HFFc6 (cell line): ENCODE data around the gene TMEM205. TPM values are rescaled to one million over a fixed set of nuclear protein-coding genes. Genes with fewer than 3 reads are reported as not detected.

Source experiments
- DNase-seq: peaks from one replicate; pipeline ENCODE4 v3.0.0-alpha.2; 2018
- H3K27ac Mint-ChIP-seq: 2 replicates; pipeline ENCODE4 v1.8.0; 2020; ENCODE audit warnings: mild to moderate bottlenecking, mixed read lengths
- H3K27me3 Mint-ChIP-seq: 2 replicates; pipeline ENCODE4 v1.8.0; 2021; ENCODE audit warnings: mild to moderate bottlenecking, moderate library complexity, mixed read lengths; ENCODE audit not compliant: insufficient read depth
- H3K36me3 Mint-ChIP-seq: 2 replicates; pipeline ENCODE4 v1.8.0; 2021; ENCODE audit warnings: low read depth, mixed read lengths
- H3K4me1 Mint-ChIP-seq: 2 replicates; pipeline ENCODE4 v1.8.0; 2020; ENCODE audit warnings: low read depth, mixed read lengths
- H3K4me3 Mint-ChIP-seq: 2 replicates; pipeline ENCODE4 v1.8.0; 2020; ENCODE audit warnings: mild to moderate bottlenecking, moderate library complexity, mixed read lengths
- H3K9me3 Mint-ChIP-seq: 2 replicates; pipeline ENCODE4 v1.8.0; 2020; ENCODE audit warnings: mild to moderate bottlenecking, mixed read lengths
- total RNA-seq, 6 experiments: library from RNA; stranded (reverse); fragmentation: NEBNext Ultra II Directional; extraction: Animal tissue kit (Norgen Biotek cat#: 25700); gene quantifications; 2 replicates in 1 of 6; 3 replicates in 5 of 6; pipeline ENCODE4 v1.2.3, GENCODE V29; 2021
- TF ChIP-seq, protein P1 (sequence below): fragments of 200-600 bp; sonication (generic); IDR thresholded peaks from 2 replicates; pipeline ENCODE4 v1.5.0; 2021; ENCODE audit warnings: antibody characterized with exemption, mild to moderate bottlenecking

Gene TMEM205
- total RNA-seq, 6 experiments from 2014 or later = 36.9 to 51.8 (median 46.5) TPM

DNA sequence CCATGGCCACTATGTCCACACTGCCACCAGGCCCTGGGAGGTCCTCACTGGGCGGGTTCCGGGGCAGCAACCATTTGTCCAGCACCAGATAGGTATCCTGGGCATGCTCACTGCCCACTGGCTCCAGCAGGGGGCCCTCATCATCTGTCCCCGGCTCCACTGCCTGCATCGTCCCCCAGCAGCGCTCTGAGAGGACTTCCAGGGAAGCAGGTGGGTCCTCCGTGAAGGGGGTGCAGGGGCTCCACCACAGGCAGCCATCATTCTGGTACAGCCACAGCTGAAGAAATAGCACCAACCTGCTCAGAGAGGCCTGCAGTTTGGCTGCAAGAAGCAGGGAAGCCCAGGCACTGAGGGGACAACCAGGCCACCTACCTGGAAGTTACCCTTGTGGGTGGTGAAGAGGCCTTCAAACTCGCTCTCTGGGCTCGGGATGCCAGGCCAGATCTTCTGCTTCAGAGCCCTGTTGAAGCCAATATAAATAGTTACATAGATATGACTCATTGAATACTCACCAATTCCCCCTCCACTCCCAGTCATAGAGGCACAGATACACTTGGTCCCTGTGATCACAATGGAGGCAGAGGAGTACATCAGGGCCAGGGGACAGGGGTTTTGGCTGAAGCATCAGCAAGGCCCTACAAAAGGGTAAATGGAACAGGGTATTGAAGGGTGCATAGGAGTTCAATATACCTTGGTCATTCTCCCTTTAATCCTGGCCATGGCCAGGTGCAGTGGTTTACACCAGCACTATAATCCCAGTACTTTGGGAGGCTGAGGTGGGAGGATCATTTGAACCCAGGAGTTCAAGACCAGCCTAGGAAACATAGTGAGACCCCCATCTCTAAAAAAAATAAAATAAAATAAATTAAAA, 32.5 kb upstream of the TMEM205 start:
- Mint-ChIP-seq H3K4me1 (peaks cover 49% of the 10 kb centered on the region), H3K9me3 (no peaks in the 10 kb centered on the region), H3K27ac (peak overlapping the region; percentile 94), H3K27me3 (no peaks in the 10 kb centered on the region; the same call in 1 of the 2 replicates), H3K4me3 (peak overlapping the region; percentile 64), H3K36me3 (no peaks in the 10 kb centered on the region; the same call in 1 of the 2 replicates)
- DNase-seq = peak; percentile 81
- TF ChIP-seq, protein P1, sequence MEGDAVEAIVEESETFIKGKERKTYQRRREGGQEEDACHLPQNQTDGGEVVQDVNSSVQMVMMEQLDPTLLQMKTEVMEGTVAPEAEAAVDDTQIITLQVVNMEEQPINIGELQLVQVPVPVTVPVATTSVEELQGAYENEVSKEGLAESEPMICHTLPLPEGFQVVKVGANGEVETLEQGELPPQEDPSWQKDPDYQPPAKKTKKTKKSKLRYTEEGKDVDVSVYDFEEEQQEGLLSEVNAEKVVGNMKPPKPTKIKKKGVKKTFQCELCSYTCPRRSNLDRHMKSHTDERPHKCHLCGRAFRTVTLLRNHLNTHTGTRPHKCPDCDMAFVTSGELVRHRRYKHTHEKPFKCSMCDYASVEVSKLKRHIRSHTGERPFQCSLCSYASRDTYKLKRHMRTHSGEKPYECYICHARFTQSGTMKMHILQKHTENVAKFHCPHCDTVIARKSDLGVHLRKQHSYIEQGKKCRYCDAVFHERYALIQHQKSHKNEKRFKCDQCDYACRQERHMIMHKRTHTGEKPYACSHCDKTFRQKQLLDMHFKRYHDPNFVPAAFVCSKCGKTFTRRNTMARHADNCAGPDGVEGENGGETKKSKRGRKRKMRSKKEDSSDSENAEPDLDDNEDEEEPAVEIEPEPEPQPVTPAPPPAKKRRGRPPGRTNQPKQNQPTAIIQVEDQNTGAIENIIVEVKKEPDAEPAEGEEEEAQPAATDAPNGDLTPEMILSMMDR = peak; percentile 75

DNA sequence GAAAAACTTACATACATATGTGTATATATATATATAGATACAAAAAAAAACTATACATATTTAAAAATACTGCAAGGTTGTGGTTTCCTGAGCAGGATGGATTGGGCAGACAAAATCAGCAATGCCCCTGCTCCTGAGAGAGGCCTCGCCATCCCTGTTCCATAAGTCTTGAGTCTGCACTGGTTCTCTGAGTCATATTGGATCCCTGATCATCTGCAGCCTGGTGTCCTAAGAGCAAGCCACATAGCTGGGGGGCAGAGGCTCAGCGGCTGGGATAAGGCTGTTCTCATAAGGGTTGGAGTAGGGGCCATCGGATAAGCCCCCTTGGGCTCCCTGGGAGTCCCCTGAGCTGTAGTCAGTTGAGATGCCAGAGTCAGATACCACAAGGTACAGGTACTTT, 31.7 kb upstream of the TMEM205 start:
- H3K4me1 Mint-ChIP-seq = peaks cover 49% of the 10 kb centered on the region
- TF ChIP-seq, protein P1 = no peak
- H3K36me3 Mint-ChIP-seq = no peaks in the 10 kb centered on the region; the same call in 1 of the 2 replicates
- H3K9me3 Mint-ChIP-seq = no peaks in the 10 kb centered on the region
- no peaks in the 10 kb centered on the region; the same call in 1 of the 2 replicates for H3K27me3 Mint-ChIP-seq
- peak overlapping the region; percentile 94 for H3K27ac Mint-ChIP-seq
- H3K4me3 Mint-ChIP-seq = peak overlapping the region; percentile 64
- DNase-seq = peak; percentile 53

DNA sequence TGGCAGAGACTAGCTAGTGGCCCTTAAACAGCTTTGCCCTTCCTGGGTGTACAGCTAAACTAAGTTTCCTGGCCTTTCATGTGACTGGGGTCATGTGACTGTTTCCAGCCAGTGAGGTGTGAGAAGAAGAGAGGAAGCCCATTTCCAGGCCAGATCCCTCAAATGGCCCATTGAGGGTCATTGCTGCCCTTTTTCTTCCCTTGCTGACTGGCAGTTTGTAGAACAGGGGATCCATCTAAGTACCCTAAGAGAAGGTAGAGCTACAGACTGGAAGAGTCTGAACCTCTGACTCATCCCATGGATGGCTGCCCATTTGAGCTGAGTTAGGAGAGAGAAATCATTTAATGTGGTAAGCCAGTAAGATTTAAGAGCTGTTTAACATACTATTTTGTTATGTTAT, 31.2 kb upstream of the TMEM205 start:
- peak overlapping the region; percentile 94 for H3K27ac Mint-ChIP-seq
- TF ChIP-seq, protein P1 = no peak
- peak overlapping the region; percentile 70 for H3K4me3 Mint-ChIP-seq
- H3K36me3 Mint-ChIP-seq = no peaks in the 10 kb centered on the region; the same call in 1 of the 2 replicates
- no peaks in the 10 kb centered on the region; the same call in 1 of the 2 replicates for H3K27me3 Mint-ChIP-seq
- peak; percentile 85 for DNase-seq
- H3K9me3 Mint-ChIP-seq = no peaks in the 10 kb centered on the region
- H3K4me1 Mint-ChIP-seq = peaks cover 49% of the 10 kb centered on the region

DNA sequence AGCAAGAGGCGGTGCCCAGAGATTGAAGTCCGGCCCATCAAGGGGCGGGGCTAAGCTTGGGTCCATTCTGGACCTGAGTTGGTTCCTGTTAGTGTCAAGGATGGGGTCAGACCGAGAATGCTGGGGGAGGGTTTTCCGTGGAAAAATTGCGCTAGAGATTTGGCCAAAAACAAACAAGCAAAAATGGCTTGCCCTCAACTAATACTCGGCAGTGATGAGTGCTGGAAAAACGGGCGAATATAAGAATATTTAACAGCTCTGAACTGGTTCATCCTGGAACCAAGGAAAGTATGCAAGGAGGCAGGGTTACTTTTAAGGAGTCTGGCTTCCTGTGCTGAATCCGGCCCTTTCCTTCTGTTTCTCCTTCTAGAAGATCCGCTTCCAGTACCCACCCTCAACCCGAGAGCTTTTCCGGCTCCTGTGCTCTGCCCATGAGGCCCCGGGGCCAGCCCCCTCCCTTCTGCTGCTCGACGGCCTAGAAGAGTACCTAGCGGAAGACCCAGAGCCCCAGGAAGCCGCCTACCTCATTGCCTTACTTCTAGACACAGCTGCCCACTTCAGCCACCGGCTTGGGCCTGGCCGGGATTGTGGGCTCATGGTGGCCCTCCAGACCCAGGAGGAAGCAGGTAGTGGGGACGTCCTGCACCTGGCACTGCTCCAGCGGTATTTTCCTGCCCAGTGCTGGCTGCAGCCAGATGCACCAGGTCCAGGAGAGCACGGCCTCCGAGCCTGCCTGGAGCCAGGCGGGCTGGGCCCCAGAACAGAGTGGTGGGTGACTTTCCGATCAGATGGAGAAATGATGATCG, 29.3 kb upstream of the TMEM205 start:
- TF ChIP-seq, protein P1 = no peak
- H3K9me3 Mint-ChIP-seq = no peaks in the 10 kb centered on the region
- DNase-seq = no peak
- no peak overlapping the region for H3K4me3 Mint-ChIP-seq
- H3K27me3 Mint-ChIP-seq = no peaks in the 10 kb centered on the region; the same call in 1 of the 2 replicates
- H3K36me3 Mint-ChIP-seq = no peaks in the 10 kb centered on the region; the same call in none of the 2 replicates
- H3K27ac Mint-ChIP-seq = no peak overlapping the region
- H3K4me1 Mint-ChIP-seq = peaks cover 36% of the 10 kb centered on the region

DNA sequence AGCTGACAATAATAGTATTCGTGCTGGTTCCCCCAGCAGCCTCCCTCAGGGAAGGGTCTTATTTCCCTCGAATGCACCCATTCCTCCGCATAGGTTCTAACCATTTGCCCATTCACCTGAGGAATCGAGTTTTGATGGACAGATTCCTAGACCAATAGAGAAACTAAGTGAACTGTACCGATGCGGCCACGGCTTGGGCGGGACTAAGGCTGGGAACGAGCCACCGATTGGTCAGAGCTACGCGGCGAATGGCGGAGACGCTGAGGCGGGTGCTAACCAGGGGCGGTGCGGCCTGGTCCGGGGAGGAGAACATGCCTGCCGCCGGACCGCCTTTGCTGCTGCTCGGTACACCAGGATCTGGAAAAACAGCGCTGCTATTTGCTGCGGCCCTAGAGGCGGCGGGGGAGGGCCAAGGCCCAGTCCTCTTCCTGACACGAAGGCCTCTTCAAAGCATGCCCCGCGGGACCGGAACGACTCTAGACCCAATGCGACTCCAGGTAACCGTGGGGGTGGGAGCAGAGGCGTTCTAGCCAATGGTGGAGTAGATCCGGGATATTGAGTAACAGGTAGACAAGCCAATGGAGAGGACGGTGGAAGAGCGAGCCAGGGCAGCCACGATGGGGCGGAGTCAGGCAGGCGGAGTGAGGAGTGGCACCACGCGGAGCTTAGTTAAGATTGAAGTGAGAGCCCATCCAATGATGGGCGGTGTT, 28.5 kb upstream of the TMEM205 start, which contains the start of gene SWSAP1:
SWSAP1 (plus strand) TSS at position 234 of the 710 bp plus-strand sequence; CDS start at position 249, 15 bp downstream.
- H3K9me3 Mint-ChIP-seq = no peaks in the 10 kb centered on the region
- peaks cover 29% of the 10 kb centered on the region; the same call in 1 of the 2 replicates for H3K4me1 Mint-ChIP-seq
- 0 out of 2 replicates have a peak within 1 kb of the TSS, but pooled peaks have one; percentile 33 for H3K27ac Mint-ChIP-seq
- DNase-seq = peak; percentile 100
- TF ChIP-seq, protein P1 = no peak
- H3K36me3 Mint-ChIP-seq = no peaks in the 10 kb centered on the region; the same call in none of the 2 replicates
- H3K4me3 Mint-ChIP-seq = no peak within 1 kb of the TSS
- H3K27me3 Mint-ChIP-seq = no peaks in the 10 kb centered on the region; the same call in 1 of the 2 replicates
